ENCODE data around the gene SAGE1.
"Not testable (repeated sequence)": the region's sequence is repeated elsewhere in the genome, so short reads cannot be mapped to it uniquely, and the experiment has no call there.

GRCh38 chrX:135888976-135889375, 4.5 kb upstream of the SAGE1 start:
- TF ChIP-seq SP4 (CRISPR knock-in tag; IDR thresholded peaks at IDR 0.05); TAF1 (CRISPR knock-in tag; IDR thresholded peaks at IDR 0.05); HDAC6 (IDR thresholded peaks at IDR 0.05; ENCODE audit: low read depth, low read length); EP300 (IDR thresholded peaks at IDR 0.05; ENCODE audit: low read depth in 2 of 2, low read length in 2 of 2); EP300 (CRISPR knock-in tag; IDR thresholded peaks at IDR 0.05; ENCODE audit: borderline replicate concordance); MNT (IDR thresholded peaks at IDR 0.05); ATF7 (IDR thresholded peaks at IDR 0.05); ATF7 (CRISPR knock-in tag; IDR thresholded peaks at IDR 0.05); ZC3H4 (CRISPR knock-in tag; IDR thresholded peaks at IDR 0.05; ENCODE audit: borderline replicate concordance); SNRNP70 (IDR thresholded peaks at IDR 0.05; ENCODE audit: low read depth, low read length); JUN (CRISPR knock-in tag; IDR thresholded peaks at IDR 0.05): not testable (repeated sequence)
- TF ChIP-seq CTCF (CRISPR knock-in tag; IDR thresholded peaks at IDR 0.05) = peak; percentile 56
